Neuronal stem cell (in vitro differentiated cells): ENCODE data around the gene RPS15A.

Experiments
- DNase-seq: peaks from one replicate; pipeline ENCODE4 v3.0.0-alpha.2; 2013; ENCODE audit warnings: low spot score
- H2AFZ ChIP-seq: one replicate; pipeline ENCODE4 v1.6.1; 2013; ENCODE audit warnings: mild to moderate bottlenecking, low read length, inconsistent platforms
- H2AK5ac ChIP-seq: 2 replicates; pipeline ENCODE4 v1.6.1; 2013; ENCODE audit warnings: low read depth, mild to moderate bottlenecking, inconsistent platforms, low read length, moderate library complexity, mixed read lengths
- H2BK120ac ChIP-seq: 2 replicates; pipeline ENCODE4 v1.6.1; 2013; ENCODE audit warnings: low read depth, mild to moderate bottlenecking, inconsistent platforms, low read length, moderate library complexity, mixed read lengths
- H2BK12ac ChIP-seq: one replicate; pipeline ENCODE4 v1.6.1; 2013; ENCODE audit warnings: low read length, inconsistent platforms
- H2BK15ac ChIP-seq: 2 replicates; pipeline ENCODE4 v1.6.1; 2013; ENCODE audit warnings: mild to moderate bottlenecking, low read length, inconsistent platforms, mixed read lengths
- H2BK5ac ChIP-seq: one replicate; pipeline ENCODE4 v1.6.1; 2013; ENCODE audit warnings: inconsistent platforms, mild to moderate bottlenecking, low read length, moderate library complexity
- H3K14ac ChIP-seq: one replicate; pipeline ENCODE4 v1.6.1; 2013; ENCODE audit warnings: low read length, inconsistent platforms
- H3K18ac ChIP-seq: 2 replicates; pipeline ENCODE4 v1.6.1; 2013; ENCODE audit warnings: low read length, inconsistent platforms
- H3K23ac ChIP-seq: 2 replicates; pipeline ENCODE4 v1.6.1; 2013; ENCODE audit warnings: low read depth, mild to moderate bottlenecking, mixed read lengths, low read length, inconsistent platforms; ENCODE audit not compliant: poor library complexity
- H3K27ac ChIP-seq: replicated peaks from 3 replicates; pipeline ENCODE4 v1.5.1; 2013; ENCODE audit warnings: low read length, inconsistent platforms
- H3K27me3 ChIP-seq, 3 experiments: 2 replicates each; pipeline ENCODE4 v1.6.1; 2013; ENCODE audit warnings: low read length in 3 of 3, mild to moderate bottlenecking in 2 of 3, inconsistent platforms in 1 of 3, low read depth in 1 of 3, mixed read lengths in 1 of 3, moderate library complexity in 1 of 3; ENCODE audit not compliant: control insufficient read depth in 3 of 3, insufficient read depth in 3 of 3
- H3K36me3 ChIP-seq, 2 donors: replicated peaks in 1 of 2; 2 replicates each; pipeline ENCODE4 v1.6.1; 2013; ENCODE audit warnings: low read length in 2 of 2; ENCODE audit not compliant: control insufficient read depth in 2 of 2, insufficient read depth in 2 of 2
- H3K4ac ChIP-seq: 2 replicates; pipeline ENCODE4 v1.6.1; 2013; ENCODE audit warnings: inconsistent platforms, mild to moderate bottlenecking, low read length, moderate library complexity
- H3K4me1 ChIP-seq, 2 donors: 1 replicate in 1 of 2; 2 replicates in 1 of 2; pipeline ENCODE4 v1.6.1; 2013; ENCODE audit warnings: low read length in 2 of 2, low read depth in 1 of 2; ENCODE audit not compliant: control insufficient read depth in 2 of 2, insufficient read depth in 1 of 2
- H3K4me2 ChIP-seq: one replicate; pipeline ENCODE4 v1.6.1; 2013; ENCODE audit warnings: mild to moderate bottlenecking, low read length, inconsistent platforms; ENCODE audit not compliant: insufficient read depth, poor library complexity, severe bottlenecking
- H3K4me3 ChIP-seq, 2 donors: 2 replicates each; pipeline ENCODE4 v1.5.1; 2013; ENCODE audit warnings: low read length in 2 of 2, mild to moderate bottlenecking in 2 of 2, inconsistent platforms in 1 of 2, moderate library complexity in 1 of 2
- H3K79me1 ChIP-seq: one replicate; pipeline ENCODE4 v1.6.1; 2013; ENCODE audit warnings: low read depth, mild to moderate bottlenecking, inconsistent platforms, low read length, moderate library complexity
- H3K9ac ChIP-seq: one replicate; pipeline ENCODE4 v1.6.1; 2013; ENCODE audit warnings: mild to moderate bottlenecking, low read depth, low read length, inconsistent platforms; ENCODE audit not compliant: poor library complexity
- H3K9me3 ChIP-seq, 2 donors: replicated peaks in 1 of 2; 2 replicates each; pipeline versions ENCODE3 to v1.6.1; 2013; ENCODE audit warnings: low read length in 2 of 2, mild to moderate bottlenecking in 2 of 2, inconsistent platforms in 1 of 2, low read depth in 1 of 2, mixed read lengths in 1 of 2, moderate library complexity in 1 of 2; ENCODE audit not compliant: control insufficient read depth in 2 of 2, insufficient read depth in 1 of 2
- H4K8ac ChIP-seq: one replicate; pipeline ENCODE4 v1.6.1; 2013; ENCODE audit warnings: low read depth, mild to moderate bottlenecking, inconsistent platforms, low read length, moderate library complexity
- H4K91ac ChIP-seq: one replicate; pipeline ENCODE4 v1.6.1; 2013; ENCODE audit warnings: low read length, low read depth, mild to moderate bottlenecking, inconsistent platforms; ENCODE audit not compliant: poor library complexity
- WGBS, 2 donors: extraction: QIAGEN DNeasy Blood & Tissue Kit; methylation state at CpG; one replicate each; pipeline ENCODE4 v1.1.7; 2013; ENCODE audit warnings: missing lambda C conversion rate in 2 of 2, mixed read lengths in 1 of 2; ENCODE audit not compliant: insufficient read length in 2 of 2, insufficient replicate concordance in 1 of 2; ENCODE audit errors: extremely low coverage in 2 of 2; 5-methylcytosine and 5-hydroxymethylcytosine counted together

The RPS15A gene

DNA sequence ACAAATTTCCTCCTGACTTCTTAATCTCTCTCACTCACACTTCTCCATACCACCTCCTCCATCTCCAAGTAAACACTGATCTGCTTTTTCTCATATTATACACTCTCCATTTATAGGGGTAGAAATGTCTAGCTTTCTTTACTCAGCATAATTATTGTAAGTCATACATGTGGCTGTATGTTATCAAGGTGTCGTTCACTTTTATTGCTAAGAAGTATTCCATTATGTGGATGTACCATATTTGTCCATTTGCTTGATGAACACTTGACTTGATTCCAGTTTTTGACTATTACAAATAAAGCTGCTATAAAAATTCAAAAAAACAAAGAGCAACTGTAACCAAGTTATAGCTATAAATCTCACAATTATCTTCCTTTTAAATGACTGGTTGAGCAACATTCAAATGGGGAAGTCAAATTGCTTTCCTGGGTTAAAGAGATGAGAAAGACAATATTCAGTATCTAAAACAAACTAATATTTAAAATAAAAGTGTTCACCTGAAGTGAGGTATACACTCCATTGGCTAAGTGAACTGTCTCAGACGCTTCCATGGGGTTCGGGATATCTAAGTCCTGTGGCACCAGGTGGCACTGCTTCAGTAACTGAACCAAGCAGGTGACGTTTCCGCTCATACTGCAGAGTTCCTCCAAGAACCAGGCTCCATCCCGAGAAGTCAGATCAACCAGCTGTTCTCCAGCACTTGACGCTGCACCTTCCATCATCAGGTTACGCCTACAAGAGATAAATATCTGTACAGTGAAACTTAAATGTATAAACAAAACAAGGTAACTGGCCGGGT is 43.8 kb upstream of the RPS15A start:
- H2BK5ac ChIP-seq: no peak overlapping the region
- no peak overlapping the region for H3K4me3 ChIP-seq
- no peak overlapping the region for H3K27ac ChIP-seq
- H3K36me3 ChIP-seq: peaks cover 34 to 100% of the 10 kb centered on the region in 2 donors
- no peak overlapping the region for H2BK120ac ChIP-seq
- H3K18ac ChIP-seq: no peak overlapping the region
- H3K9me3 ChIP-seq: peaks cover 0 to 2% of the 10 kb centered on the region in 2 donors
- H3K27me3 ChIP-seq: no peaks in the 10 kb centered on the region
- H2AFZ ChIP-seq: no peak overlapping the region
- no peak overlapping the region for H4K91ac ChIP-seq
- no peak overlapping the region for H3K23ac ChIP-seq
- no peak overlapping the region for H3K4ac ChIP-seq
- WGBS, 2 donors: no CpG with 5 or more reads among the region's 9 CpGs
- H3K79me1 ChIP-seq: no peaks in the 10 kb centered on the region
- H4K8ac ChIP-seq: no peak overlapping the region
- H3K14ac ChIP-seq: no peak overlapping the region
- peak overlapping the region; percentile 55 for H2BK15ac ChIP-seq
- no peak for DNase-seq
- H3K4me1 ChIP-seq: peaks cover 0 to 2% of the 10 kb centered on the region in 2 donors
- H2BK12ac ChIP-seq: no peak overlapping the region
- no peak overlapping the region for H2AK5ac ChIP-seq
- no peak overlapping the region for H3K9ac ChIP-seq
- no peak overlapping the region for H3K4me2 ChIP-seq

DNA sequence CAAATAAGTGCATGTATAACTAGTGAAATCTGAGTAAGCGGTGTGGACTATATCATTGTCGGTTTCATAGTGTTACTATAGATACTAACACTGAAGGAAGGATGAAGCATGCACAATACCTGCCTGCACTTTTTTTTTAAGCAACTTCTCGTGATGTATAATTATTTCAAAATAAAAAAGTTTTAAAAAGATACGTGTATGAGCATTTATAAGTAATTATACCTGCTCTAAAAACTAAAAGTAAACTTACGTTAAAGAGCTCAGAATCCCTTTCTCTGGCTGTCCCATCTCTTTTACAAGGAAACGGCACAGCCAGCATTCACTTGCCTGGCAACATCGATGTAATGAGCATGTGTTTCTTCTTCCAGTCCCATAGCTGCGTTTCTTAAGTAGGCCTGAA is 42.5 kb upstream of the RPS15A start:
- H3K36me3 ChIP-seq: peaks cover 35 to 98% of the 10 kb centered on the region in 2 donors
- no peak overlapping the region for H2BK5ac ChIP-seq

GRCh38 chr16:18832006-18832405 is 41.9 kb upstream of the RPS15A start:
- Histone ChIP-seq H3K4ac (no peak overlapping the region), H2BK15ac (no peak overlapping the region), H3K36me3 (peaks cover 32 to 95% of the 10 kb centered on the region in 2 donors), H4K91ac (no peak overlapping the region), H3K4me2 (no peak overlapping the region), H2BK12ac (no peak overlapping the region), H3K14ac (no peak overlapping the region), H2BK5ac (no peak overlapping the region), H2BK120ac (no peak overlapping the region), H3K9me3 (peaks cover 0 to 2% of the 10 kb centered on the region in 2 donors), H3K18ac (no peak overlapping the region), H3K4me1 (peaks cover 0 to 2% of the 10 kb centered on the region in 2 donors), H3K27ac (no peak overlapping the region), H3K79me1 (no peaks in the 10 kb centered on the region), H4K8ac (no peak overlapping the region), H3K9ac (no peak overlapping the region), H3K23ac (no peak overlapping the region), H3K4me3 (no peak overlapping the region), H3K27me3 (no peaks in the 10 kb centered on the region), H2AFZ (no peak overlapping the region), H2AK5ac (no peak overlapping the region)
- DNase-seq: peak; percentile 70
- WGBS, 2 donors: no CpG with 5 or more reads among the region's 2 CpGs

More for the DNA sequence above, 42.5 kb upstream of the RPS15A start:
- Histone ChIP-seq H2BK15ac (no peak overlapping the region), H3K4me1 (peaks cover 0 to 2% of the 10 kb centered on the region in 2 donors), H3K14ac (no peak overlapping the region), H3K79me1 (no peaks in the 10 kb centered on the region), H3K4ac (no peak overlapping the region), H3K23ac (no peak overlapping the region), H4K91ac (no peak overlapping the region), H3K27ac (peak overlapping the region; percentile 87), H3K4me3 (no peak overlapping the region), H3K18ac (no peak overlapping the region), H3K9ac (no peak overlapping the region), H3K4me2 (no peak overlapping the region), H4K8ac (no peak overlapping the region), H3K27me3 (no peaks in the 10 kb centered on the region), H3K9me3 (peaks cover 0 to 2% of the 10 kb centered on the region in 2 donors), H2BK12ac (no peak overlapping the region), H2AK5ac (no peak overlapping the region), H2BK120ac (no peak overlapping the region), H2AFZ (no peak overlapping the region)
- DNase-seq: peak; percentile 14
- WGBS, 2 donors: no CpG with 5 or more reads among the region's 8 CpGs

- Histone ChIP-seq H3K4me3 (no peak overlapping the region), H3K27ac (no peak overlapping the region), H3K9ac (no peak overlapping the region), H3K9me3 (no peaks in the 10 kb centered on the region), H4K8ac (no peak overlapping the region), H2AK5ac (no peak overlapping the region), H2BK5ac (no peak overlapping the region), H4K91ac (no peak overlapping the region), H2BK15ac (no peak overlapping the region), H3K18ac (no peak overlapping the region), H3K23ac (no peak overlapping the region), H3K14ac (no peak overlapping the region), H3K4me1 (peaks cover 0 to 2% of the 10 kb centered on the region in 2 donors), H2BK12ac (no peak overlapping the region), H3K27me3 (no peaks in the 10 kb centered on the region), H3K4me2 (no peak overlapping the region), H2BK120ac (no peak overlapping the region), H3K36me3 (peaks cover 14 to 70% of the 10 kb centered on the region in 2 donors), H2AFZ (no peak overlapping the region), H3K4ac (no peak overlapping the region), H3K79me1 (no peaks in the 10 kb centered on the region)
- no peak for DNase-seq
- no CpG with 5 or more reads among the region's 6 CpGs for WGBS, 2 donors
These were observed 39.1 kb upstream of the RPS15A start for GRCh38 chr16:18829251-18829650.
